ENCODE data around the gene SPG7.

Gene SPG7

DNA sequence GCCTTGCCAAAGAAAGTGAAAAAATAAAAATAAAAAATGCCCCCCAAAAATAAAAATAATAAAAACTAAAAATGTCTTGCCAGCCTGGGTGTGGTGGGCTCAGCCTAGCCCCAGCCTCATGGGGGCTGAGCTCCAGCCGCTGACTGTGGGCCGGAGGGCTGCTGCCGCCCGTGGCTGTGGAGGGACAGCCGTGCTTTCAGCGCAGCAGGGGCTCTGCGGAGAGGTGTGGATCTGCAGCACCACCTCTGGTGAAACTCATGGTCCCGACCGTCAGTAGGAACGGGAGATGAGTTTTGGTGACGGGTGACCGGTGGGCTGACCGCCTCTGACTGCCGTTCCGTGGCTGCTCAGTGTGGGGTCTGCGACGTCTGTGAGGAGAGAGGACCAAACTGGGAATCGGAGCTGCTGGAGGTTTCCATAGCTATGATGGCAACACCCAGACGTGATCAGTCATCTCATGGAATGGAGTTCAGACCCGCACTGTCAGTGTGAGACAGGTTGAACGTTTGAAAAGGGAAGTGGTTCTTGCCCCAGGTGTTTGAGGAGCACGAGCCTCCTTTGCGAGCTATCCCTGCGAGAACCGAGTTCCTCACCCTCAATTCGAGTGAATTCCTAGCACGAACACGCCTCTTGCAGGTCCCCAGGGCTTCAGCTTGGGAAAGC, 40.3 kb downstream of the SPG7 start:
- DNase-seq = no peak

DNA sequence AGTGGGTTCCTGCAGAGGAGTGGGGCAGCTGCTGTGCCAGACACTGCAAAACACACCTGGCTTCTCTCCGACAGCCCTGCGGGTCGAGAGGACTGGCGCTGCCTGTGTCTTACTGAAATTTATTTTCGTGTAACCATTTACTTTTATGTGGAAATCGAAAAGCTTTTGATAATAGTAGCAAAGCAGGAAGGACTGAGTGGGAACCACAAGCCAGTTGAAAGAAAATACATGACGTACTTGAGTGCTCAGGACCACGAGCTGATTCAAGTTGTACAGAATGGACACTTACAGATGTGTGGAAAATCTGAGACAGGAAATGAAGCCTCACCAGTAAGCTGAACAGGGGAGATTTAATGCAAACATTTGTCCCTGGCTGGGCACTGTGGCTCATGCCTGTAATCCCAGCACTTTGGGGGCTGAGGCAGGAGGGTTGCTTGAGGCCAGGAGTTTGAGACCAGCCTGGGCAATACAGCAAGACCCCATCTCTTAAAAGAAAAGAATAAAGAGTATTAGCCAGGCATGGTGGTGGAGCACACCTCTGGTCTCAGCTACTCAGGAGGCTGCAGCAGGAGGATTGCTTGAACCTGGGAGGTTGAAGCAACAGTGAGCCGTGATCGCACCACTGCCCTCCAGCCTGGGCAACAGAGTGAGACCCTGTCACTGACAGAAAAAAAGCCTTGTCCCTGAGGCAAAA, 41.0 kb downstream of the SPG7 start:
- DNase-seq = no peak

- DNase-seq = no peak
Observed at GRCh38 chr16:89550421-89551007, 42.3 kb downstream of the SPG7 start.

DNA sequence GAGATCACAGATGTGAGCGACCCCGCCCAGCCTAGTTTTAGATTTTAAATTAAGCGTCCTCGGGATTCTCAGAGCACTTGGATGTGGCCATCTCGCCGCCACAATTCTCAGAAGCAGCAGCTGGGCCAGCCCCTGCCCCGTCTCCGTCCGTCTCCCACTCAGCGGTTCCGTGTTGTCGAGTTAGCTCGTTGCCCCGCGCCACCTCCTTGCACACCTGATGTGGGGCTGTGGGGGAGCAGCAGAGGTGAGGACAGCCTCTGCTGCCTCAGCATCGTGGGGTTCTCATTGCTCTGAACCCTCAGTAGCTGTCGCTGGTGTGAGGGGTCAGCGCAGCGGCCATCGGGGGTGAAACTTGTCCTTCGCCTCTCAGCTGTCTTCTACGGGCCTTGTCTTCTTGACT, 44.1 kb downstream of the SPG7 start:
- DNase-seq = no peak

DNA sequence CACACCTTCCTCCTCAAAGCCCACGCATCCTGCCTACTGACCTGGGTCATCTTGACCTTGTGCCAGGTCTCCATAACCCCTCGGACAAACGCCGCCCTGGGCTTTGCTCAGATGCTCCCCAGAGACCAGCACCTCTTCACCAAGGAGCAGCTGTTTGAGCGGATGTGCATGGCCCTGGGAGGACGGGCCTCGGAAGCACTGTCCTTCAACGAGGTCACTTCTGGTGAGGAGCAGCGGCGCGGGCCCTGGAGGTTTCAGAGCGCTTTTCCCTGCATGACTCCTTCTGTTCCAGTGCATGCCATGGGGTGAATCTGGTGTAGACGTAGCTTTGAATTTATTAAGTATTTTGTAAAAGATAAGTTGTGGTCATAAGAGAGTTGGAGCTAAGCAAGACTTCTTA, 44.7 kb downstream of the SPG7 start:
- no peak for DNase-seq

GRCh38 chr16:89553733-89554132, 45.5 kb downstream of the SPG7 start:
- DNase-seq = no peak

- no peak for DNase-seq
Observed at GRCh38 chr16:89554343-89554742, 46.1 kb downstream of the SPG7 start.

- no peak for DNase-seq
Observed at GRCh38 chr16:89555265-89555664, 47.1 kb downstream of the SPG7 start.

DNA sequence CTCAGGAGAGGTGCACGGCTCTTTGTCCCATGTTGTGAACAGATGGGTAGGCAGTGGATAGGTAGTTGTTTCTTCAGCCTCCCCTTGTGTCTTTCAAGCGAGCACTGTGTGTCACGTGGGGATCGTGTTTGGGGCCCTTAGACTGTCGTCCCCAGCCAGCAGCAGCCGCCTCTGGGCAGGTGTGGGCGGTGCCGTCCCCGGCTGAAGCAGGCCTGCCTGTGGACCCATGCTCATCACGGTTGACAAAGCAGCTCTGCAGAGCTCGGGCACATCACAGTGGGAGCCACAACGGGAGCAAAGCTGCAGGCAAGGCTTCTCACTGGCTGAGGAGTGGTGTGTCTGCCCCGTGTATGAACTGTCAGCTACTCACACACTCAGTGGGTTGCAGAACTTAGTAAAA, 47.6 kb downstream of the SPG7 start:
- DNase-seq = no peak

DNA sequence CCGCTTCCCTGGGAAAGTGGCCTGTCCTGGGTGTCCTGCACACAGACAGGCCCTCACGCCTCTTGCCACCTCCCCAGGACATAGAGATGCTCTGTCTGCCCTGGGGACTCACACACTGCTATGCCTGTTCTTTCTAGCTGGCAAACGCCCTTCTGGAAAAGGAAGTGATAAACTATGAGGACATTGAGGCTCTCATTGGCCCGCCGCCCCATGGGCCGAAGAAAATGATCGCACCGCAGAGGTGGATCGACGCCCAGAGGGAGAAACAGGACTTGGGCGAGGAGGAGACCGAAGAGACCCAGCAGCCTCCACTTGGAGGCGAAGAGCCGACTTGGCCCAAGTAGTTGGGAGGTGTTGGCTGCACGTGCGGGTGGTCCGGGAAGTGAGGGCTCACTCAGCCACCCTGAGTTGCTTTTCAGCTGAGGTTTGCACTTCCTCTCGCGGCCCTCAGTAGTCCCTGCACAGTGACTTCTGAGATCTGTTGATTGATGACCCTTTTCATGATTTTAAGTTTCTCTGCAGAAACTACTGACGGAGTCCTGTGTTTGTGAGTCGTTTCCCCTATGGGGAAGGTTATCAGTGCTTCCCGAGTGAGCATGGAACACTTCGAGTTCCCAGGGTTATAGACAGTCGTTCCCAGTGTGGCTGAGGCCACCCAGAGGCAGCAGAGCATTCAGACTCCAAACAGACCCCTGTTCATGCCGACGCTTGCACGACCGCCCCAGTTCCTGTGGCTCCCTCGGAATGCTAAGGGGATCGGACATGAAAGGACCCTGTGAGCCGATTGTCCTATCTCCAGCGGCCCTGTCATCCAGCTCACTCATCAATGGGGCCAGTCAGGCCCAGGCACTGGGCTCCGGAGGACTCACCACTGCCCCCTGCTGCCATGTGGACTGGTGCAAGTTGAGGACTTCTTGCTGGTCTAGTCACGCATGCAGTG, 48.8 kb downstream of the SPG7 start:
- peak; percentile 87 for DNase-seq

DNA sequence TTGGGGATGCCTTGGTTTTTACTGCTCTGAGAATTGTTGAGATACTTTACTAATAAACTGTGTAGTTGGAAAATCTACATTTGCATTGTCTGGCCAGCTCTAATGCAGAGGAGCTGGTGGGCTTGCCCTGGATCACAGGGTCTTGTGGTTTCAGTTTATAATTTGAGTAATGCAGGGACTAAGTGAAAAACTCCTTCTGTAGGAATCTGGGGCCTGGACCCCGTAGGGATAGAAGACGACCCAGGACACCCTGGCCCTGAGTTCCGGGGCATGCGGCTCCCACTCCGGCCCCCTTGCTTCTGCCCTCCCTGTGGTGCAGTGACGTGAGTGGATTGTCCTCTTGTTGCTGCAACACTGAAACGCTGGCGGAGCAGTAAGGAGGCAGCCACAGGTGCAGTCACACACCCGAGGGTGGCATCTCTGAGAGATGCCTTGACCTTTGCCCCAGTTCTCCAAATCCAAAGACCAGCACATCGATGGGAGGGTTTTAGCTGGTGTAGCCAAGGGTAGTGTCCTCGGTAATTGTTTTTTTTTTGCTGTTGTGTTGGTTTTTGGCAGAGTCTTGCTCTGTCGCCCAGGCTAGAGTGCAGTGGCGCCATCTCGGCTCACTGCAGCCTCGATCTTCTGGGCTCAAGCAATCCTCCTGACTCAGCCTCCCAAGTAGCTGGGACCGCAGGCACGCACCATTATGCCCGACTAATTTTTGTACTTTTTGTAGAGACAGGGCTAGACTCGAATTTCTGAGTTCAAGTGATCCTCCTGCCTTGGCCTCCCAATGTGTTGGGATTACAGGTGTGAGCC, 49.7 kb downstream of the SPG7 start:
- DNase-seq = no peak

DNA sequence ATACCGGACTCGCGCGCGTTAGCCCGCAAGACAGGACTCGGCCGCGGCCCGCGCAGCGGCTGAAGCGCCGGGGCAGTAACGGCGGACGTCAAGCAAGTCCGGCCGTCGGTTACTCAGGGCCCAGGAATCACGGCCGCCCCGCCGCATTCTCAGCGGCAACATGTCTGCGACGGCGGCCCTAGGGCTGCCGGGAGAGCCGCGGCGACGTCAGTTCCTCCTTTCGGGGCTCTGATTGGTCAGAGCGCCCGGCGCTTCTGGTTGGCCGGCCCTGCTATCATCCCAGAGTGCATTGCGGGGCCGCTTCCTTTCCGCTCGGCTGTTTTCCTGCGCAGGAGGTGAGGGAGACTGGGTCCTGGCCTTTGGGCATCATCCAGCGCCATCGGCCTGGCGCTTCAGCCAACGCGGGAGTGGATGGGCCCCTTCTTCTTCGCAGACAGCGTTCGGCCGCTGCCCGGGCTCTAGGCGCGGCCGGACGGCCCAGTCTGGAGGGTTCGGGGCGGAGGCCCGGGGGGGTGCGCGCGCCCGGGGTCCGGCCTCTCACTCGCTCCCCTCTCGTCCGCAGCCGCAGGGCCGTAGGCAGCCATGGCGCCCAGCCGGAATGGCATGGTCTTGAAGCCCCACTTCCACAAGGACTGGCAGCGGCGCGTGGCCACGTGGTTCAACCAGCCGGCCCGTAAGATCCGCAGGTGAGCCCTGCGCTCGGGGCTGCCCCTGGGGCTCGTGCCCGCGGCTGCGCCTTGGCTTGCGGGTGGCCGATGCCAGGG, 52.4 kb downstream of the SPG7 start, which contains the start of gene RPL13:
Gene RPL13, plus strand, starts transcription at position 305 of the 764 bp plus-strand sequence. Its CDS starts 278 bp downstream, at position 583.
- DNase-seq = peak; percentile 93

- peak; percentile 33 for DNase-seq
Observed at GRCh38 chr16:89561142-89561883, 53.1 kb downstream of the SPG7 start.

DNA sequence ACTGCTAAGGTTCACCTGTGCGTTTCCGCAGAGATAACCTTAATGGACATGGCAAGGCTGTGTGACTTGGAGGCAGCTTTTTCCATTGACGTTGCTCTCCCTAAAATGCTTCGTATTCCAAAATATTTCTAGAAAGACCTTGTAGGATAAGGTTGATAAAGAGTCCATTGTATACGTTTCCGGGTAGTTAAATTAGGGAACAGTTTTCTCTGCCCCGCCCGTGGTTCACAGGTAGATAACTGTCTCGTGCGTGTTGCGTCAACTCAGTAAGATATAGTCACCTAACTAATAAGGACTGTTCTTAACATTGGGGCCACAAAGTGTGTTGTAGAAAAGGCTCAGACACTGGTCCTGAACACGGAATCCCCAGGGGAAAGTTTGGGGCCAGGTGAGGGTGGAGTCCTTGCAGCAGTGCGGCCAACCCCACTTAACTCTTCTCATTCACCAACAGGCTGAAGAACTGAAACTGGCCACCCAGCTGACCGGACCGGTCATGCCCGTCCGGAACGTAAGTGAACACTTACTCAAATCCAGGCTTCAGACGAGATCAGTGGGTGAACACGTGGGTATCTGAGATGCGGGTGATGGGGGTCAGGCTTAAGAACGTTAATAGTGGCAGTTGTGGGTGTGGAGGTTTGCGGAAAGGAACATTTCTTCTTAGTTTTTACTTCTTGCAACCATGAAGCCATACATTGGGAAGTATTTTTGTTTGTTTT, 53.8 kb downstream of the SPG7 start:
- DNase-seq = peak; percentile 10

DNA sequence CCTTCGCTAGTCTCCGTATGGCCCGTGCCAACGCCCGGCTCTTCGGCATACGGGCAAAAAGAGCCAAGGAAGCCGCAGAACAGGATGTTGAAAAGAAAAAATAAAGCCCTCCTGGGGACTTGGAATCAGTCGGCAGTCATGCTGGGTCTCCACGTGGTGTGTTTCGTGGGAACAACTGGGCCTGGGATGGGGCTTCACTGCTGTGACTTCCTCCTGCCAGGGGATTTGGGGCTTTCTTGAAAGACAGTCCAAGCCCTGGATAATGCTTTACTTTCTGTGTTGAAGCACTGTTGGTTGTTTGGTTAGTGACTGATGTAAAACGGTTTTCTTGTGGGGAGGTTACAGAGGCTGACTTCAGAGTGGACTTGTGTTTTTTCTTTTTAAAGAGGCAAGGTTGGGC, 54.7 kb downstream of the SPG7 start:
- DNase-seq = no peak

DNA sequence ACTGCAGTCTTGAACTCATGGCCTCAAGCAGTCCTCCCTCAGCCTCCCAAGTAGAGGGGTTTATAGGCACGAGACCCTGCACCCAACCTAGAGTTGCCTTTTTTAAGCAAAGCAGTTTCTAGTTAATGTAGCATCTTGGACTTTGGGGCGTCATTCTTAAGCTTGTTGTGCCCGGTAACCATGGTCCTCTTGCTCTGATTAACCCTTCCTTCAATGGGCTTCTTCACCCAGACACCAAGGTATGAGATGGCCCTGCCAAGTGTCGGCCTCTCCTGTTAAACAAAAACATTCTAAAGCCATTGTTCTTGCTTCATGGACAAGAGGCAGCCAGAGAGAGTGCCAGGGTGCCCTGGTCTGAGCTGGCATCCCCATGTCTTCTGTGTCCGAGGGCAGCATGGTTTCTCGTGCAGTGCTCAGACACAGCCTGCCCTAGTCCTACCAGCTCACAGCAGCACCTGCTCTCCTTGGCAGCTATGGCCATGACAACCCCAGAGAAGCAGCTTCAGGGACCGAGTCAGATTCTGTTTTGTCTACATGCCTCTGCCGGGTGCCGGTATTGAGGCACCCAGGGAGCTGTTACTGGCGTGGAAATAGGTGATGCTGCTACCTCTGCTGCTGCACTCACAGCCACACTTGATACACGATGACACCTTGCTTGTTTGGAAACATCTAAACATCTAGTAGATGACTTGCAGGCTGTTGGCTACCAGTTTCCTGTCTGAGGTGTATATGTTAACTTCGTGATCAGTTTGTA, 55.6 kb downstream of the SPG7 start:
- DNase-seq = no peak

DNA sequence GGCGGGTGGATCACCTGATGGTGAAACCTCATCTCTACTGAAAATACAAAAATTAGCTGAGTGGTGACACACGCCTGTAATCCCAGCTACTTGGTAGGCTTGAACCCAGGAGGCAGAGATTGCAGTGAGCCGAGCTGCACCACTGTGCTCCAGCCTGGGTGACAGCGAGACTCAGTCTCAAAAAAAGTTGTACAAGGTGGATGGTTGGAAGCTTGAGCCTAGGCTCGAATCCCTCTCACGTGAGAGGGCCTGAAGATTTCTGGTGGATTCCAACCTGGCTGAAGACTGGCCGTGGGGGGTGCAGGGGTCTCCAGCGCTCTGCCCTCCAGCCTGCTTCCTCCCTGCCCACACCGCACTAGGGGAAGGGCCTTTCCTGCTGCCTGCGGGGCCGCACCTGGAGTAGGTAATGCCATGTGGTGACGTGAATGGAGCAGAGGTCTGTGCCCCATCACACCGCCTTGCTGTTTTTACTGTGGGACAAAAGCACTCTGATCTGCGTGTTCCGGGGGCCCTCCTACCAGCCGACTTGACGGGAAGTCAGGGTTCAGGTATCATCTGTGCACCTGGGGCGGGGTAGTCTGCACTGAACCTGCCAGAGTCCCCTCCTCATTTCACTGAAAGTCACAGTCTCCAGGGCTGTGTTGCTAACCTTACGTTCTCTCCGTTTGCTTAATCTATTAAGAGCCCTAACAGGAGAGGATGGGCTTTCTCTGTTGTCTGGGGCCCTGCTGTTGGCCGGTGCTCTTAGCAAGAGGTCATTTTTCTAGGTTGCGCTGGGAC, 56.5 kb downstream of the SPG7 start:
- DNase-seq = peak; percentile 21

GRCh38 chr16:89565256-89565505, 57.0 kb downstream of the SPG7 start:
- DNase-seq = no peak
